Measurements from ENCODE around the gene PSMD6. TPM values are rescaled to one million over a fixed set of nuclear protein-coding genes. Genes with fewer than 3 reads are reported as not detected.

Gene PSMD6
- total and polyA plus RNA-seq, 2 experiments from 2014 or later: 110 to 184 TPM

DNA sequence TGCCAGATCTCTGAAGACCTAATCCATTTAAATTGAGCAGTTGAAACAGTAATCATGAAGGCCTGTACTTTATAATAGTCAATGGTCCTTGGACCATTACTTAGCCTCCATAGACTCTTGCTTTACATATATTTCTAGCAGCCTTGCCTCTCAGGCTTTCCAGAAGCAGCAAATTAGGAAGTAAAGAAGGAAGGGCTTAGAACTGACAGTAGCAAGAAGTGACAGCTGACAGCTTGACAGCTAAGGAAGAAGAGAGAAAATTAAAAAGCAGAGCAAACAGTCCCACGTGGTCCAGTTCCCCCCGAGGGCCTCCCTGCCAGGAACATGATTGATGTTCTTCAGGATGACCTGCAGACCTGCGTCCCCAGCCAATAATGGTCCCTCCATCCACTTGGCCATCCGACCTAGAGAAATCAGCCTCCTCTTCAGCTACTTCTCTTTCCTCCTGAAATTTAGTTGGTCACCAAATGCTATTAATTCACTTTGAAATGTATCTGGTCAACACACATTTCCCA is 15.0 kb upstream of the PSMD6 start:
- Histone ChIP-seq H3K4me3 (no peak overlapping the region), H3K36me3 (no peaks in the 10 kb centered on the region), H3K27ac (no peak overlapping the region), H3K27me3 (no peaks in the 10 kb centered on the region), H3K4me1 (ENCODE audit: low read depth) (peaks cover 12% of the 10 kb centered on the region), H3K9me3 (ENCODE audit: low read depth) (no peaks in the 10 kb centered on the region)
- no peak for DNase-seq (ENCODE audit: low read depth in 1 of 2, low spot score in 1 of 2)
- TF ChIP-seq, protein P1, sequence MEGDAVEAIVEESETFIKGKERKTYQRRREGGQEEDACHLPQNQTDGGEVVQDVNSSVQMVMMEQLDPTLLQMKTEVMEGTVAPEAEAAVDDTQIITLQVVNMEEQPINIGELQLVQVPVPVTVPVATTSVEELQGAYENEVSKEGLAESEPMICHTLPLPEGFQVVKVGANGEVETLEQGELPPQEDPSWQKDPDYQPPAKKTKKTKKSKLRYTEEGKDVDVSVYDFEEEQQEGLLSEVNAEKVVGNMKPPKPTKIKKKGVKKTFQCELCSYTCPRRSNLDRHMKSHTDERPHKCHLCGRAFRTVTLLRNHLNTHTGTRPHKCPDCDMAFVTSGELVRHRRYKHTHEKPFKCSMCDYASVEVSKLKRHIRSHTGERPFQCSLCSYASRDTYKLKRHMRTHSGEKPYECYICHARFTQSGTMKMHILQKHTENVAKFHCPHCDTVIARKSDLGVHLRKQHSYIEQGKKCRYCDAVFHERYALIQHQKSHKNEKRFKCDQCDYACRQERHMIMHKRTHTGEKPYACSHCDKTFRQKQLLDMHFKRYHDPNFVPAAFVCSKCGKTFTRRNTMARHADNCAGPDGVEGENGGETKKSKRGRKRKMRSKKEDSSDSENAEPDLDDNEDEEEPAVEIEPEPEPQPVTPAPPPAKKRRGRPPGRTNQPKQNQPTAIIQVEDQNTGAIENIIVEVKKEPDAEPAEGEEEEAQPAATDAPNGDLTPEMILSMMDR (IDR thresholded peaks at IDR 0.05; ENCODE audit: low read depth, low read length): no peak

DNA sequence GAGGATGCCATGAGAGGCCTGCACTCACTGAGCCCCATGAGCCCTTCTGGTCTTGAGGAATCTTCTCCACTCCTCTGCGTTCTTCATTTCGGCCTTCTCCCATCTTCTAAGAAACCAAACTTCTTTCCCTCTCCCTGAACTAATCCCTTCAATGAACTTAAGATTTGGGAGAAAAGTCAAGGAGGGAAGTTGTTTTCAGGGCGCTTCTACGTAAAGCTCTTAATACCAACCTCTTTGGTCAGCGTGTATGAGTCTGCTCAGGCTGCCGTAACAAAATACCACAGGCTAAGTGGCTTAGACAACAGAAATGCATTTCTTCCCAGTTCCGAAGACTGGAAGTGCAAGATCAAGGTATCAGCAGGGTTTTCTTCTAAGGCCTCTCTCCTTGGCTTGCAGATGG is 13.8 kb upstream of the PSMD6 start:
- H3K36me3 ChIP-seq: no peaks in the 10 kb centered on the region
- no peak for DNase-seq (ENCODE audit: low read depth in 1 of 2, low spot score in 1 of 2)
- no peak overlapping the region for H3K27ac ChIP-seq
- H3K27me3 ChIP-seq: no peaks in the 10 kb centered on the region
- H3K4me1 ChIP-seq (ENCODE audit: low read depth): peaks cover 12% of the 10 kb centered on the region
- TF ChIP-seq, protein P1 (IDR thresholded peaks at IDR 0.05; ENCODE audit: low read depth, low read length): no peak
- H3K4me3 ChIP-seq: no peak overlapping the region
- no peaks in the 10 kb centered on the region for H3K9me3 ChIP-seq (ENCODE audit: low read depth)

DNA sequence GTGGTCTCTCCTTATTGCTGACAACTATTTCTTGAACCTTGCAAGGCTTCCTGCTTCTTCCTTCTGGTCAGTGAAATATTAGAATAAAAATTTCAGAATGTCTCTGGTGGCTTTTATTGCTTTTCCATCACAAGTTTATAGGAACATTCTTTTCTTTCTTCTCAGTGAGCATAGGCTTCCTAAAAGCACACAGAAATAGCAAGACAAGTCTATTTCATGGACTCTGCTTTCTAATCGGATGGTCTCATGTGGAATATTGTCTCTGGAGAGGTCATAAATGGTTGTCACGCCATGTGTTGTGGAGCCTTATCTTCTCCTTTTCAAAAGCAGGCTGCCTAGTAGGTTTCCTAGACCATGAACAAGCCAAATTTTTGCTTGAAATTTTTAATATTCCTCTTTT is 9.8 kb upstream of the PSMD6 start:
- Histone ChIP-seq H3K9me3 (ENCODE audit: low read depth) (no peaks in the 10 kb centered on the region), H3K36me3 (no peaks in the 10 kb centered on the region), H3K4me1 (ENCODE audit: low read depth) (peaks cover 7% of the 10 kb centered on the region), H3K27ac (no peak overlapping the region), H3K4me3 (no peak overlapping the region), H3K27me3 (no peaks in the 10 kb centered on the region)
- TF ChIP-seq, protein P1 (IDR thresholded peaks at IDR 0.05; ENCODE audit: low read depth, low read length): no peak
- no peak for DNase-seq (ENCODE audit: low read depth in 1 of 2, low spot score in 1 of 2)

DNA sequence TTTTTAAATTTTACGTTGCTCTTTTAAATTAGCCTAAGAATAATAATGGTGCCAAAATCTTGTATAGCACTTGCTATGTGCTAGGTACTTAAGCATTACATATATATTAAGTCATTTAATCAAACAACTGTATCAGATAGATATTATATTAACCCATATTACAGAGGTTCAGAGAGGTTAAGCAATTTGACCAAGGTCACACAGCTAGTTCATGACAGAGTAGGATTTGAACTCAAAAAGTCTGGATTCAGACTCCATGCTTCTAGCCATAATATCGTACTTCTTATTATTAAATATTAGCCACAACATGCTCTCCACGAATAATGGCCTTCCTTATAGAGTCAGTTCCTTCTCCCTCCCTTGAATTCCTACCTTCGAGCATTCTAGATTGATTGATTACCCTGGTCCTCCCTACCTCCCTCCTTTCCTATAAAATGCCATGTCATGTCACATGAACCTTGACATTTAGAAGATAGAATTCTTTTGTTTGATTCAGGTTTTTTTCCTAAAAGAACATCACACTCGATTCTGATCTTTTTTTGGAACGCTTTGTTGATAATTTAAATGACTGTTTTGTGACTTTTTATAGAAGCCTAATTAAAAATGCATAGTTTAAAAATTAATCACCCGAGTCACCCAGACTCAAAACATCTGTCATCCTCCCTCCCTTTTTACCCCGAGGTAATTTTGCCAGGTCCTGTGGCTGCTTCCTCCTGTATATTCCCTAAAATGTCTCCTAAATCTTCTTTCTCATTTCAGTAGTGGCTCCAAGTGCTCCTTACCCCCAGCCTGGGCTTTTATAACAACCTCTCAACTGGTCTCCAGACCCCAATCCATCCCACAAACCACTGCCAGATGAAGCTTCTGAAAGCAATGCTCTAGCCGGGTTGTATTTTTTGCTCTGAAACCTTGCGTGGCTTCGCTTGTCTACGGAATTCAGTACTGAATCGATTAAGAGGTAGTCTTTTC is 8.5 kb upstream of the PSMD6 start:
- H3K9me3 ChIP-seq (ENCODE audit: low read depth): no peaks in the 10 kb centered on the region
- no peaks in the 10 kb centered on the region for H3K36me3 ChIP-seq
- TF ChIP-seq, protein P1 (IDR thresholded peaks at IDR 0.05; ENCODE audit: low read depth, low read length): no peak
- H3K27ac ChIP-seq: no peak overlapping the region
- no peak for DNase-seq (ENCODE audit: low read depth in 1 of 2, low spot score in 1 of 2)
- no peaks in the 10 kb centered on the region for H3K27me3 ChIP-seq
- H3K4me3 ChIP-seq: no peak overlapping the region
- peaks cover 10% of the 10 kb centered on the region for H3K4me1 ChIP-seq (ENCODE audit: low read depth)

DNA sequence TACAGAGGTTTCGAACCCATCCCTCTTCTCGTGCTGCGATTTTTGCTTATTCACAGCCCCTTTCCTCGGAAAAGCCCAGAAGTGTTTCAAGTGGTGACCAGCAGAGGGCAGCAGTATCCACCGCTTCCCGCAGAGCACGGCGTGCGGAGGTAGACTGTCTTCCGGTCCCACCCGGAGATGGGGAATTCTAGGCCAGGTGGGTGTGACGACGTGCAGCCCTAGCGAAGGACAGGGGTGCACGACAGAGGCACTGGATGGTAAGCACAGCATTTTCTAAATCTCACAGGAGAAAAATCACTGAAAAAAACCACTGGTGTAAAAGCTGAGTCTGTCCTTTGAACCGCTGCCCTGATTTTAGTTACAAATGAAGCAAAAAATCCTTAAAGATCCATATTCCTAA is 7.4 kb upstream of the PSMD6 start:
- no peaks in the 10 kb centered on the region for H3K36me3 ChIP-seq
- H3K9me3 ChIP-seq (ENCODE audit: low read depth): no peaks in the 10 kb centered on the region
- no peaks in the 10 kb centered on the region for H3K27me3 ChIP-seq
- H3K27ac ChIP-seq: no peak overlapping the region
- peak; percentile 69 to 77 for DNase-seq (ENCODE audit: low read depth in 1 of 2, low spot score in 1 of 2)
- peaks cover 10% of the 10 kb centered on the region for H3K4me1 ChIP-seq (ENCODE audit: low read depth)
- no peak overlapping the region for H3K4me3 ChIP-seq
- TF ChIP-seq, protein P1 (IDR thresholded peaks at IDR 0.05; ENCODE audit: low read depth, low read length): peak; percentile 82

Measured in cardiac muscle cell (in vitro differentiated cells and primary cell).